ENCODE data around the gene IL24. TPM values are rescaled to one million over a fixed set of nuclear protein-coding genes. Genes with fewer than 3 reads are reported as not detected.
A peak's percentile ranks its signal among the peaks of the same experiment; 100 is the strongest.

The IL24 gene
- total RNA-seq, 6 donors from 2014 or later, result 0.24 TPM; not detected in 5

DNA sequence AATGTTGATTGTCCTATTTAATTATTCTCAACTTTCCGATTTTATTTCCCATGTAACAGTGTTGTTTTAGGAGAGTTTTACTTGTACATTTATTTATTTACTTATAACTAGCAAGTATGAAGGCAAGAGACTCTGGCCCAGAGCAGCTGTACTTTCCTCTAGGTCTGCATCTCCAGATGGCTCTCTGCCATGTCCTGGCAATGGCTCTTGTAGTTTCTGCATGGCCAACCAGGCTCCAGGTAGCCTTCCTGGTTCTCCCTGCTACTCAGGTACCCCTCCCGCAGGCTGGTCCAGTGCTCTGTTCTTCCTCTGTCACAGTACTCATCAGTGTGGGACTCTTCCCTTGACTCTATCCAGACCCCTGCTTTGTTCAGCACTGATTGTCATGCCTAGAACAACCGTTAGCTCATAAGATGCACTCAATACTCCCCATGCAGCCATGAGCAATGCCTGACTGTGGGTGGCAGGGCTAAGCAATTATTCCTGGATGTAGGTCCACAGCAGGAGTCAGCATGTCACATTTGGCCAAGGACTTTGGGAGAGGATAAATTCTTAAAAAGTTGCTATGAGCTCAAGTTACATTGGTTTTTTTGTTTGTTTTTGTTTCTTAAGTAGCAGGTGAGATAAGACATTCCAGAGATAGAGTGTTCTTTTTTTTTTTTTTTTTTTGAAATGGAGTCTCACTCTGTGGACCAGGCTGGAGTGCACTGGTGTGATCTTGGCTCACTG, 42.7 kb upstream of the IL24 start:
- Histone ChIP-seq H3K27me3 (no peaks in the 10 kb centered on the region), H3K4me1 (peaks cover 0 to 11% (median 1%) of the 10 kb centered on the region in 4 donors), H3K4me3 (no peak overlapping the region), H3K9me3 (peaks cover 0 to 3% (median 0%) of the 10 kb centered on the region in 4 donors), H3K36me3 (no peaks in the 10 kb centered on the region), H3K27ac (no peak overlapping the region)
- 81 to 85% methylated on average over 2 to 3 of the region's 3 CpGs for WGBS, 2 donors
- TF ChIP-seq, protein P1, sequence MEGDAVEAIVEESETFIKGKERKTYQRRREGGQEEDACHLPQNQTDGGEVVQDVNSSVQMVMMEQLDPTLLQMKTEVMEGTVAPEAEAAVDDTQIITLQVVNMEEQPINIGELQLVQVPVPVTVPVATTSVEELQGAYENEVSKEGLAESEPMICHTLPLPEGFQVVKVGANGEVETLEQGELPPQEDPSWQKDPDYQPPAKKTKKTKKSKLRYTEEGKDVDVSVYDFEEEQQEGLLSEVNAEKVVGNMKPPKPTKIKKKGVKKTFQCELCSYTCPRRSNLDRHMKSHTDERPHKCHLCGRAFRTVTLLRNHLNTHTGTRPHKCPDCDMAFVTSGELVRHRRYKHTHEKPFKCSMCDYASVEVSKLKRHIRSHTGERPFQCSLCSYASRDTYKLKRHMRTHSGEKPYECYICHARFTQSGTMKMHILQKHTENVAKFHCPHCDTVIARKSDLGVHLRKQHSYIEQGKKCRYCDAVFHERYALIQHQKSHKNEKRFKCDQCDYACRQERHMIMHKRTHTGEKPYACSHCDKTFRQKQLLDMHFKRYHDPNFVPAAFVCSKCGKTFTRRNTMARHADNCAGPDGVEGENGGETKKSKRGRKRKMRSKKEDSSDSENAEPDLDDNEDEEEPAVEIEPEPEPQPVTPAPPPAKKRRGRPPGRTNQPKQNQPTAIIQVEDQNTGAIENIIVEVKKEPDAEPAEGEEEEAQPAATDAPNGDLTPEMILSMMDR (IDR thresholded peaks at IDR 0.05), result no peak
- TF ChIP-seq EP300 (IDR thresholded peaks at IDR 0.05) (no peak), POLR2AphosphoS5 (IDR thresholded peaks at IDR 0.05) (no peak), POLR2A (IDR thresholded peaks at IDR 0.05) (no peak)
- ATAC-seq (ENCODE audit: low FRiP score in 2 of 2) (peak in 1 of 2 donors; percentile 51), DNase-seq (no peak)

DNA sequence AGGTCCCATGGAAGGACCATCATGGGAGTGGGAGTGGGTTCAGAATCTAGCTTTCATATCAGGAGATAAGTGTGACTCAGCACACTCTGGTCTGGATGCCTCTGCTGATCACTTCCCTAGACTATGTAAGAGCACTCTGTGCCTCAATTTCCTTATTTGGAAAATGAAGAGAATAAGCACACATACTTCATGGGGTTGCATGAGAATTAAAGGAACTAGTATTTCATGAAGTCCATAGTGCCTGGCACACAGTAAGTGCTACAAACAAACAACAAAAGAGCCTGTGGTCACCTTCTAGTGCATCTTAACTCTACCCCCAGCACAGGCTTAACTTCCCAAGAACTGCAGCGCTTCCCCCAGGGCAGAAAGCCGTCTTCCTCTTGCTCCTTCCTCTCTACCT, 41.4 kb upstream of the IL24 start:
- DNase-seq, result no peak
- WGBS, 2 donors, result 53 to 94% methylated on average over 2 of the region's 2 CpGs
- H3K4me3 ChIP-seq, result no peak overlapping the region
- peaks cover 0 to 3% (median 0%) of the 10 kb centered on the region in 4 donors for H3K9me3 ChIP-seq
- peaks cover 0 to 11% (median 1%) of the 10 kb centered on the region in 4 donors for H3K4me1 ChIP-seq
- H3K27ac ChIP-seq, result no peak overlapping the region
- no peaks in the 10 kb centered on the region for H3K27me3 ChIP-seq
- peak in 1 of 2 donors; percentile 37 for ATAC-seq (ENCODE audit: low FRiP score in 2 of 2)
- H3K36me3 ChIP-seq, result no peaks in the 10 kb centered on the region
- TF ChIP-seq POLR2AphosphoS5 (IDR thresholded peaks at IDR 0.05), result no peak
- TF ChIP-seq, protein P1 (IDR thresholded peaks at IDR 0.05), result no peak
- TF ChIP-seq POLR2A (IDR thresholded peaks at IDR 0.05), result no peak
- TF ChIP-seq EP300 (IDR thresholded peaks at IDR 0.05), result no peak

DNA sequence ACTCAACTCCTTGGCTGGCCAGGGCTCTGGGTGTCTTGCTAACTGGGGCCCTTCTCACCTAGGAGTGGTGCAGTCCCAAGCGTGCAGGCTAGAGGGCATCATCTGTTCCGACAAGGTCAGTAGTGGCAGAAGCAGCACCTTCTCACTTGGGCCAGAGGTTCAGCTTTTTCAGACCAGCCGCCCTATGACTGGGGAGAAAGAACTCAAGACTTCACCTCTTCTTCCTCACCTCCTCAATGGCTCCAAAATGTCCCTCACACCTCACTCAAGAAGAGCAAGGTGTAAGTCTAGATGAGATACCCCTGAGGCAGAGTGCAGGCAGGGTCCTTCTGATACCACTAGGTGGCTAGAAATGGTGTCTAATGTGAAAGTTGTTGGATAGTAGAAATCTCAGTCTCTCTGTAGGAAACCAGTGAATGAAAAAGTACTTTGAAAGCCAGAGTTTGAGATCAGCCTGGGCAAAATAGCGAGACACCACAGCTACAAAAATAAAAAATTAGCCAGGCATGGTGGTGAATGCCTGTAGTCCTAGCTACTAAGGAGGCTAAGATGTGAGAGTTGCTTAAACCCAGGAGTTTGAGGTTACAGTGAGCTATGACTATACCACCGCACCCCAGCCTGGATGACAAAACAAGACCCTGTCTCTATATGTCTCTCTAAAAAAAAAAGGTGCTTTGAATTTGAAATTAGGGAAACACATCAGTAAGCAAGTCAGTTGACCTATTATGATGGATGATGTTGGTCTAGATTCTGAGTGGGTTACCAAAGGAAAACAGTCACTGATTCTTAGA, 40.4 kb upstream of the IL24 start:
- no peak for ATAC-seq (ENCODE audit: low FRiP score in 2 of 2)
- 95 to 98% methylated on average over 5 of the region's 5 CpGs for WGBS, 2 donors

DNA sequence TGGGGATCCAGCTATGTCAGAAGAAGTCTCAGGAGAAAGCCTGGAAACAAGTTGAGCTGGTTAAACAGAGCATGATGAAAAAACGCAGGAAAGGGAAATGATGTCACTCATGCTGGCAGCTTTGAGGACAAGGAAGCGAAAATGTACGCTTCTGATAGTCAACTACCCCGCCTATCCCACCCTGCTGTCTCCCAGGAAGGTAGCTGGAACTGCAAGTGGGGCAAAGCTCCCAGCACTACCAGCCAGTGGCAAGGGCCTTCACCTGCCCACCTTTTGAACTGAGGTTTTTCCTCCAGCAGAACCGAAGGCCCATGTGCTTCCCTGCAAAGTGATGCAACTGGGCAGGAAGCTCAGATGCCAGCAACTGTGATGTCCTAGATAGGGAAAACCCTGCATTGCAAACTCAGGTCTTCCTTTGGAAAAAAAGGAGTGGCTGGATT, 38.1 kb upstream of the IL24 start:
- no peaks in the 10 kb centered on the region for H3K9me3 ChIP-seq
- H3K27ac ChIP-seq, result no peak overlapping the region
- ATAC-seq (ENCODE audit: low FRiP score in 2 of 2) (peak in 1 of 2 donors; percentile 64), DNase-seq (no peak)
- H3K4me1 ChIP-seq, result peaks cover 0 to 11% (median 1%) of the 10 kb centered on the region in 4 donors
- 45 to 51% methylated on average over 5 of the region's 5 CpGs for WGBS, 2 donors
- TF ChIP-seq POLR2A (IDR thresholded peaks at IDR 0.05) (no peak), EP300 (IDR thresholded peaks at IDR 0.05) (no peak), POLR2AphosphoS5 (IDR thresholded peaks at IDR 0.05) (no peak)
- TF ChIP-seq, protein P1 (IDR thresholded peaks at IDR 0.05), result no peak
- H3K36me3 ChIP-seq, result no peaks in the 10 kb centered on the region
- no peaks in the 10 kb centered on the region for H3K27me3 ChIP-seq
- H3K4me3 ChIP-seq, result no peak overlapping the region

More for the DNA sequence above, 40.4 kb upstream of the IL24 start:
- no peak for TF ChIP-seq POLR2A (IDR thresholded peaks at IDR 0.05)
- TF ChIP-seq, protein P1 (IDR thresholded peaks at IDR 0.05), result peak in 1 of 6 experiments; percentile 10
- Histone ChIP-seq H3K27ac (no peak overlapping the region), H3K4me3 (no peak overlapping the region), H3K9me3 (peaks cover 0 to 3% (median 0%) of the 10 kb centered on the region in 4 donors), H3K27me3 (no peaks in the 10 kb centered on the region), H3K4me1 (peaks cover 0 to 11% (median 1%) of the 10 kb centered on the region in 4 donors), H3K36me3 (no peaks in the 10 kb centered on the region)
- DNase-seq, result no peak

Data from upper lobe of left lung (tissue), 6 donors.